Pancreas (tissue), 10 donors: ENCODE measurements around the gene ANKRD12. TPM values are rescaled to one million over a fixed set of nuclear protein-coding genes. Genes with fewer than 3 reads are reported as not detected.
"Not testable (repeated sequence)": the region's sequence is repeated elsewhere in the genome, so short reads cannot be mapped to it uniquely, and the experiment has no call there.

Experiments used
- ATAC-seq, 4 donors: fragments of 200-7000 bp; cut with Tn5 transposase; one replicate each; pipeline versions ENCODE4 v1.8.0 to v1.9.1; 2020; ENCODE audit warnings: mild to moderate bottlenecking in 4 of 4, moderate library complexity in 4 of 4
- DNase-seq, 6 donors: peaks; one replicate each; pipeline ENCODE4 v3.0.0-alpha.2; 2020
- FAIRE-seq: peaks from 2 replicates; lab custom pipeline; 2012; peaks lifted over from hg19 to GRCh38; lab: Jason Lieb, UNC
- H3K27ac ChIP-seq, 4 donors: fragments of 200-600 bp; sonication (generic); 1 replicate in 3 of 4; 2 replicates in 1 of 4; pipeline versions ENCODE4 v1.5.0 to v1.8.0; 2020
- H3K27me3 ChIP-seq, 4 donors: fragments of 200-600 bp; one replicate each; pipeline ENCODE4 v1.8.0; 2021
- H3K36me3 ChIP-seq, 3 donors: fragments of 200-600 bp; sonication (generic) in 1 of 3; one replicate each; pipeline versions ENCODE4 v1.5.0 to v1.8.0; 2020 to 2021
- H3K4me1 ChIP-seq, 3 donors: fragments of 200-600 bp; one replicate each; pipeline ENCODE4 v1.8.0; 2021
- H3K4me3 ChIP-seq, 4 donors: fragments of 200-600 bp; sonication (generic) in 2 of 4; one replicate each; pipeline versions ENCODE4 v1.5.0 to v1.8.0; 2020 to 2021
- H3K9me3 ChIP-seq, 4 donors: fragments of 200-600 bp; one replicate each; pipeline ENCODE4 v1.8.0; 2021
- WGBS, 2 donors: extraction: QIAGEN DNeasy Blood & Tissue Kit; methylation state at CpG; one replicate each; pipeline ENCODE4 v1.1.7; 2013; 5-methylcytosine and 5-hydroxymethylcytosine counted together
- intact Hi-C, 3 donors: fragments of 100-400 bp; cut with DNase I; formaldehyde crosslinking; loops; one replicate each; pipeline versions ENCODE4 v1.11.1 to v1.14.2; 2022
- polyA plus RNA-seq, 2 donors: library from polyadenylated mRNA; stranded (reverse); fragments of 200-250 nt; gene quantifications; one replicate each; pipeline ENCODE4 v1.2.3, GENCODE V29; 2013
- total RNA-seq, 6 donors: library from RNA; stranded (reverse); fragmentation: NEBNext Ultra II Directional in 4 of 6; extraction: Animal tissue kit (Norgen Biotek cat#: 25700) in 4 of 6; gene quantifications; one replicate each; pipeline versions ENCODE4 v1.2.1 to v1.2.4, GENCODE V29; 2021 to 2023
- TF ChIP-seq, protein P1 (sequence below), 4 donors: fragments of 200-600 bp; sonication (generic) in 3 of 4; IDR thresholded peaks; one replicate each; pipeline versions ENCODE4 v1.5.0 to v1.8.0; 2021; ENCODE audit warnings: antibody characterized with exemption in 4 of 4
- donor health status: healthy with polysubstance abuse.
- donor health status: DM: no; HTN: no; CAD: no; lungs with moderate emphysema.
- donor health status: DM: no; HTN: no; CAD: no.
- donor health status: control.
- donor health status: control.
- donor health status: Bipolar disorder and iron deficiency.
- donor health status: DM: yes; HTN: yes; CAD: no.
- donor health status: DM: no; HTN: no; CAD: no.
- donor health status: DM: no; HTN: no; CAD: no.
- donor health status: DM: yes; HTN: yes; CAD: no.

Gene ANKRD12
- total and polyA plus RNA-seq, 8 donors: 14.5 to 51.7 (median 27.3) TPM

- H3K27ac ChIP-seq: no peak overlapping the region
- peaks cover 0 to 9% (median 0%) of the 10 kb centered on the region in 3 donors for H3K36me3 ChIP-seq
- H3K9me3 ChIP-seq: no peaks in the 10 kb centered on the region
- no peaks in the 10 kb centered on the region for H3K4me1 ChIP-seq
- no peaks in the 10 kb centered on the region for H3K27me3 ChIP-seq
- intact Hi-C loops: no loop called here
- TF ChIP-seq, protein P1, sequence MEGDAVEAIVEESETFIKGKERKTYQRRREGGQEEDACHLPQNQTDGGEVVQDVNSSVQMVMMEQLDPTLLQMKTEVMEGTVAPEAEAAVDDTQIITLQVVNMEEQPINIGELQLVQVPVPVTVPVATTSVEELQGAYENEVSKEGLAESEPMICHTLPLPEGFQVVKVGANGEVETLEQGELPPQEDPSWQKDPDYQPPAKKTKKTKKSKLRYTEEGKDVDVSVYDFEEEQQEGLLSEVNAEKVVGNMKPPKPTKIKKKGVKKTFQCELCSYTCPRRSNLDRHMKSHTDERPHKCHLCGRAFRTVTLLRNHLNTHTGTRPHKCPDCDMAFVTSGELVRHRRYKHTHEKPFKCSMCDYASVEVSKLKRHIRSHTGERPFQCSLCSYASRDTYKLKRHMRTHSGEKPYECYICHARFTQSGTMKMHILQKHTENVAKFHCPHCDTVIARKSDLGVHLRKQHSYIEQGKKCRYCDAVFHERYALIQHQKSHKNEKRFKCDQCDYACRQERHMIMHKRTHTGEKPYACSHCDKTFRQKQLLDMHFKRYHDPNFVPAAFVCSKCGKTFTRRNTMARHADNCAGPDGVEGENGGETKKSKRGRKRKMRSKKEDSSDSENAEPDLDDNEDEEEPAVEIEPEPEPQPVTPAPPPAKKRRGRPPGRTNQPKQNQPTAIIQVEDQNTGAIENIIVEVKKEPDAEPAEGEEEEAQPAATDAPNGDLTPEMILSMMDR (IDR thresholded peaks at IDR 0.05): no peak
- FAIRE-seq (no peak), DNase-seq (no peak), ATAC-seq (no peak)
- H3K4me3 ChIP-seq: no peak overlapping the region
- WGBS, 2 donors: 97 to 100% methylated on average over 4 of the region's 4 CpGs
Observed at GRCh38 chr18:9248661-9249060, 112.1 kb downstream of the ANKRD12 start.

DNA sequence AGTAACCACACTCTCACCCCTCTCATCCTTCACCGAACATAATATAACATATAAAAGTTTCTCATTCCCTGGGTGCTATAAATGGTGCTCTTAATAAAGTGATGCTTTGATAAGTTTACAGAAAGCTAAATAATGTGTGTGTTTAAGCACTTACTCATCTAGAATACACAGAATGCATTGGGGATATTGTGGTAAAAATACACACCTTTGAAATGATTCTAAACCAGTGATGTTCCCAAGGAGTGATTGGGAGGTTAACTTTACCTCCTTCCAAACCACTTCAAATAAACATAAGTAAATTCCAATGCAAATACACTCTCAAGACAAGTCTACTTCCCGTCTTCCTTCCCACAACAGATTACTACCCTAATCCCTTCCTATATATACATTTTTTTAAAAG lies 112.7 kb downstream of the ANKRD12 start:
- TF ChIP-seq, protein P1 (IDR thresholded peaks at IDR 0.05): no peak
- H3K36me3 ChIP-seq: peaks cover 0 to 15% (median 0%) of the 10 kb centered on the region in 3 donors
- intact Hi-C loops: no loop called here
- H3K27ac ChIP-seq: no peak overlapping the region
- FAIRE-seq: no peak
- ATAC-seq: no peak
- no peaks in the 10 kb centered on the region for H3K27me3 ChIP-seq
- no peaks in the 10 kb centered on the region for H3K9me3 ChIP-seq
- no peaks in the 10 kb centered on the region for H3K4me1 ChIP-seq
- 94 to 96% methylated on average over 2 of the region's 2 CpGs for WGBS, 2 donors
- no peak overlapping the region for H3K4me3 ChIP-seq
- DNase-seq: no peak

DNA sequence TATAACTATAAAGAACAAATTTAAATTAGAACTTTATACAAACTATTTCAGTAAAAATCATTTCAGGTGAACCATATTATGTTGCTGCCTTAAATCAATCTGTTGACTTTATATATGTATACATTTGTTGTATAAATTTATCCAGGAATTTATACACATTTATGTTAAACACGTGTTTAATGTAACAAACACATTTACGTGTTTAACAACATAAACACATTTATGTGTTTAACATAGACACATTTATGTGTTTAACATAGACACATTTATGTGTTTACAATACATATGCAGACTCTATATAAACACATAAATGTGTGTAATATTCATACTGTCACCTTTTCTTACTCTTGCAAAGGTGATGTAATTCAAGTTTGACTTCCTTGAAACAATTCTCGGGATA lies 122.6 kb downstream of the ANKRD12 start:
- Histone ChIP-seq H3K27me3 (no peaks in the 10 kb centered on the region), H3K4me1 (no peaks in the 10 kb centered on the region), H3K27ac (no peak overlapping the region), H3K9me3 (no peaks in the 10 kb centered on the region), H3K4me3 (no peak overlapping the region), H3K36me3 (peaks cover 0 to 10% (median 0%) of the 10 kb centered on the region in 3 donors)
- peak; percentile 63 for FAIRE-seq
- intact Hi-C loops: no loop called here
- WGBS, 2 donors: 96 to 97% methylated on average over 3 of the region's 3 CpGs
- no peak for ATAC-seq
- DNase-seq: no peak
- TF ChIP-seq, protein P1 (IDR thresholded peaks at IDR 0.05): no peak

DNA sequence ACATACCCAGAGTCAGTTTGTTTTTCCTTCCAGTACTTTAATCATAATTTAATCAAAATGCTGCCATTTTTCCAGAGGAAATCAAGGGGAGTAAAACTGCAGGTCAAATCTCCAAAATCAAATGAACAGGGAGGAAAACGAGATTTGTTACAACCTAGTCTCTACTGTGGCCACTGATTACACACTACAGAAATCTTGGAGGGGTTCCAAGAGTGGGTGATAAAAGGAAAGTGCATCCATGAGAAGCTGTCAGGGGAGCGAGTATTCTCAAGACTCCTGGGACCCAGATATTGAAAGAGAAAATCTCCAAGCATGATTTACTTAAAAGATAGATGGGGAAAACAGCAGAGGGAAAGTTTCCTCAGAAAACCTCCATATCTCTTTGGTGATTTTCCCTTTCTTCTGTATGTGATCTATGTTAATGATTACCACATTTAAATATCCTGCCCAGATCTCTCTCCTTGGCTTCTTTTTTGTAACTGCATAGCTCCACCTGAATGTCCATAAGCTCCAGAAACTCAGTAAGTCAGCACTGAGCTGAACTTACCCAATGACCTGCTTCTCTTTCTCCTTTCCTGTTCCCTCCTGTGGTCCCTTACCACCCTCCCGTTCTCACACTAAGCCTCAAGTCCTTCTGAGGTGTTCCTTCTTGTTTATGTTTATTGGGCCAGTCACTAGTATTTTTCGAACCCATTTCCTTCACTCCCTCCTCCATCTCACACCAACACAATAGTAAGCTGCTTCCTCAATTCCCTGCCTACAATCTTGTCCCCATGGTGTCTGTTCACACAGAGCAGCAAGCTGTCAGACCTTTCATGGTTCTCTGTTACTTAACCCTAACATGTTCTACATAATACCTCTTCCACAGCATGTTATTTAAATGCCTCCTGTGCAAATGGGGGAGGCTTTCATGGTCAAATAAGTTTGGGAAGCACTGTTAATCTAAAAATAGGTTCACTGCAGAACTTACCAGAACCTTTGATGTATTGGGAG lies 124.1 kb downstream of the ANKRD12 start:
- WGBS, 2 donors: 81 to 82% methylated on average over 4 of the region's 4 CpGs
- Histone ChIP-seq H3K4me3 (no peak overlapping the region), H3K9me3 (no peaks in the 10 kb centered on the region), H3K27me3 (no peaks in the 10 kb centered on the region), H3K4me1 (no peaks in the 10 kb centered on the region), H3K36me3 (peaks cover 0 to 16% (median 8%) of the 10 kb centered on the region in 3 donors), H3K27ac (no peak overlapping the region)
- no peak for FAIRE-seq
- intact Hi-C loops: no loop called here
- no peak for DNase-seq
- ATAC-seq: peak in 1 of 4 donors; percentile 25
- TF ChIP-seq, protein P1 (IDR thresholded peaks at IDR 0.05): no peak

- no peaks in the 10 kb centered on the region for H3K27me3 ChIP-seq
- H3K4me3 ChIP-seq: no peak overlapping the region
- 98 to 100% methylated on average over 1 of the region's 1 CpG for WGBS, 2 donors
- no peak overlapping the region for H3K27ac ChIP-seq
- ATAC-seq (no peak), DNase-seq (no peak), FAIRE-seq (no peak)
- H3K9me3 ChIP-seq: no peaks in the 10 kb centered on the region
- peaks cover 0 to 17% (median 8%) of the 10 kb centered on the region in 3 donors for H3K36me3 ChIP-seq
- TF ChIP-seq, protein P1 (IDR thresholded peaks at IDR 0.05): no peak
- intact Hi-C loops: no loop called here
- no peaks in the 10 kb centered on the region for H3K4me1 ChIP-seq
Observed at GRCh38 chr18:9263264-9263663, 126.7 kb downstream of the ANKRD12 start.

DNA sequence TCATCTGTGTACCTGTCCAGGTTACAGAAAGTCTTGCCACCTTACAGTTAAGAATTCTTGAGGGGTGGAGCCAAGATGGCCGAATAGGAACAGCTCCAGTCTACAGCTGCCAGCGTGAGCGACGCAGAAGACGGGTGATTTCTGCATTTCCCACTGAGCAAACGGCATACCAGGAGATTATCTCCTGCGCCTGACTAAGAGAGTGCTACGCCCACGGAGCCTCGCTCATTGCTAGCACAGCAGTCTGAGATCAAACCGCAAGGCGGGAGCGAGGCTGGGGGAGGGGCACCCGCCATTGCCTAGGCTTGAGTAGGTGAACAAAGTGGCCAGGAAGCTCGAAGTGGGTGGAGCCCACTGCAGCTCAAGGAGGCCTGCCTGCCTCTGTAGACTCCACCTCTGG lies 128.2 kb downstream of the ANKRD12 start:
- H3K4me3 ChIP-seq, H3K9me3 ChIP-seq, FAIRE-seq, H3K27ac ChIP-seq, intact Hi-C loops, ATAC-seq, H3K27me3 ChIP-seq, H3K4me1 ChIP-seq: not testable (repeated sequence)
- DNase-seq: peak in 1 of 6 donors; percentile 44
- 97% methylated on average over 15 of the region's 15 CpGs for WGBS, 2 donors
- H3K36me3 ChIP-seq: peaks cover 0 to 17% (median 8%) of the 10 kb centered on the region in 3 donors
